Germinal center (tissue), 1 donor: Measurements from ENCODE around the gene GATM.
A peak's percentile ranks its signal among the peaks of the same experiment; 100 is the strongest.

Source experiments
- DNase-seq: peaks from one replicate; pipeline ENCODE4 v3.0.0; 2012; ENCODE audit warnings: mixed read lengths, low spot score

GATM gene

GRCh38 chr15:45378149-45378912 is at the start of gene GATM:
TSS of gene GATM (minus strand) at chr15:45378544. CDS start at chr15:45378453, 91 bp downstream.
- peak; percentile 88 for DNase-seq

- no peak for DNase-seq
Observed at GRCh38 chr15:45427085-45427484, 48.7 kb upstream of the GATM start.

- no peak for DNase-seq
Observed at GRCh38 chr15:45425135-45425534, 46.8 kb upstream of the GATM start.

GRCh38 chr15:45424429-45424828 is 46.1 kb upstream of the GATM start:
- no peak for DNase-seq

GRCh38 chr15:45417303-45417950 is 39.1 kb upstream of the GATM start:
- DNase-seq, result no peak

GRCh38 chr15:45414215-45414885 is 36.0 kb upstream of the GATM start:
- DNase-seq, result no peak

- DNase-seq, result no peak
Observed at GRCh38 chr15:45409596-45409995, 31.3 kb upstream of the GATM start.

GRCh38 chr15:45407786-45408185 is 29.4 kb upstream of the GATM start:
- DNase-seq, result no peak

GRCh38 chr15:45402955-45403877 is 24.9 kb upstream of the GATM start:
- peak; percentile 41 for DNase-seq

- DNase-seq, result peak; percentile 97
Observed at GRCh38 chr15:45402162-45402954, 24.0 kb upstream of the GATM start.

GRCh38 chr15:45401665-45402161 is 23.4 kb upstream of the GATM start:
- DNase-seq, result no peak

- DNase-seq, result peak; percentile 40
Observed at GRCh38 chr15:45399381-45400212, 21.3 kb upstream of the GATM start.

- no peak for DNase-seq
Observed at GRCh38 chr15:45397116-45397665, 18.8 kb upstream of the GATM start.

GRCh38 chr15:45395943-45396342 is 17.6 kb upstream of the GATM start:
- no peak for DNase-seq

- DNase-seq, result no peak
Observed at GRCh38 chr15:45394681-45395080, 16.3 kb upstream of the GATM start.

- no peak for DNase-seq
Observed at GRCh38 chr15:45393851-45394250, 15.5 kb upstream of the GATM start.

- DNase-seq, result no peak
Observed at GRCh38 chr15:45392584-45392855, 14.2 kb upstream of the GATM start.

GRCh38 chr15:45391746-45392583 is 13.6 kb upstream of the GATM start:
- DNase-seq, result peak; percentile 65

- DNase-seq, result no peak
Observed at GRCh38 chr15:45389351-45389750, 11.0 kb upstream of the GATM start.
